IgD-negative memory B cell (primary cell): Measurements from ENCODE around the gene CD163. TPM values are rescaled to one million over a fixed set of nuclear protein-coding genes. Genes with fewer than 3 reads are reported as not detected.
"Not testable (repeated sequence)": the region's sequence is repeated elsewhere in the genome, so short reads cannot be mapped to it uniquely, and the experiment has no call there.

Source experiments
- H3K27ac Mint-ChIP-seq, 3 donors: one replicate each; pipeline ENCODE4 v1.8.0; 2020 to 2022; ENCODE audit warnings: mild to moderate bottlenecking in 3 of 3, mixed read lengths in 3 of 3, moderate library complexity in 1 of 3
- H3K27me3 Mint-ChIP-seq: one replicate; pipeline ENCODE4 v1.8.0; 2021; ENCODE audit warnings: mixed read lengths
- H3K36me3 Mint-ChIP-seq: one replicate; pipeline ENCODE4 v1.8.0; 2020; ENCODE audit warnings: mild to moderate bottlenecking, mixed read lengths
- H3K4me1 Mint-ChIP-seq, 3 donors: one replicate each; pipeline ENCODE4 v1.8.0; 2020 to 2022; ENCODE audit warnings: mixed read lengths in 3 of 3, mild to moderate bottlenecking in 1 of 3
- H3K4me3 Mint-ChIP-seq, 4 donors: one replicate each; pipeline ENCODE4 v1.8.0; 2020 to 2022; ENCODE audit warnings: mild to moderate bottlenecking in 4 of 4, mixed read lengths in 4 of 4, moderate library complexity in 3 of 4
- H3K9me3 Mint-ChIP-seq, 3 donors: one replicate each; pipeline ENCODE4 v1.8.0; 2020 to 2021; ENCODE audit warnings: mixed read lengths in 3 of 3, mild to moderate bottlenecking in 1 of 3
- polyA plus RNA-seq: library from polyadenylated mRNA; unstranded; fragments of 300-500 nt; fragmentation: Illumina TruSeq; gene quantifications from one replicate; pipeline ENCODE4 v1.2.3, GENCODE V29; 2021

The CD163 gene
- 0.24 TPM for polyA plus RNA-seq

GRCh38 chr12:7503686-7504415 is at the start of gene CD163:
CD163 (minus strand) TSS chr12:7503777; CDS start chr12:7503690, 87 bp downstream.
- Mint-ChIP-seq H3K27ac (no peak within 1 kb of the TSS), H3K36me3 (no peaks in the 10 kb centered on the region), H3K27me3 (peaks cover 6% of the 10 kb centered on the region)

GRCh38 chr12:7542813-7543212 is 39.2 kb upstream of the CD163 start:
- H3K4me1 Mint-ChIP-seq, result no peaks in the 10 kb centered on the region
- peaks cover 0 to 15% (median 3%) of the 10 kb centered on the region in 3 donors for H3K9me3 Mint-ChIP-seq
- no peak overlapping the region for H3K4me3 Mint-ChIP-seq
- H3K27me3 Mint-ChIP-seq, result peaks cover 4% of the 10 kb centered on the region
- no peaks in the 10 kb centered on the region for H3K36me3 Mint-ChIP-seq
- H3K27ac Mint-ChIP-seq, result no peak overlapping the region

More at GRCh38 chr12:7503686-7504415, at the start of gene CD163:
- H3K4me3 Mint-ChIP-seq, result no peak within 1 kb of the TSS
- peaks cover 0 to under 1% (median 0%) of the 10 kb centered on the region in 3 donors for H3K9me3 Mint-ChIP-seq
- no peaks in the 10 kb centered on the region for H3K4me1 Mint-ChIP-seq

GRCh38 chr12:7542046-7542445 is 38.5 kb upstream of the CD163 start:
- Mint-ChIP-seq H3K36me3 (peaks cover 2% of the 10 kb centered on the region), H3K27me3 (peaks cover 4% of the 10 kb centered on the region), H3K4me1 (no peaks in the 10 kb centered on the region), H3K9me3 (peaks cover 0 to 13% (median 3%) of the 10 kb centered on the region in 3 donors), H3K27ac (no peak overlapping the region), H3K4me3 (no peak overlapping the region)

GRCh38 chr12:7514416-7514815 is 10.8 kb upstream of the CD163 start:
- H3K27ac Mint-ChIP-seq, result peak overlapping the region in 1 of 3 donors; percentile 3
- no peaks in the 10 kb centered on the region for H3K27me3 Mint-ChIP-seq
- H3K4me3 Mint-ChIP-seq, result no peak overlapping the region
- no peaks in the 10 kb centered on the region for H3K9me3 Mint-ChIP-seq
- no peaks in the 10 kb centered on the region for H3K4me1 Mint-ChIP-seq
- H3K36me3 Mint-ChIP-seq, result no peaks in the 10 kb centered on the region

- H3K27me3 Mint-ChIP-seq, result peaks cover 2% of the 10 kb centered on the region
- H3K27ac Mint-ChIP-seq, result no peak overlapping the region
Observed at GRCh38 chr12:7512553-7512952, 9.0 kb upstream of the CD163 start.

GRCh38 chr12:7509793-7510470 is 6.4 kb upstream of the CD163 start:
- not testable (repeated sequence) for H3K4me3 Mint-ChIP-seq, H3K27ac Mint-ChIP-seq, H3K4me1 Mint-ChIP-seq, H3K9me3 Mint-ChIP-seq, H3K36me3 Mint-ChIP-seq, H3K27me3 Mint-ChIP-seq

More at GRCh38 chr12:7512553-7512952, 9.0 kb upstream of the CD163 start:
- no peaks in the 10 kb centered on the region for H3K4me1 Mint-ChIP-seq
- H3K4me3 Mint-ChIP-seq, result no peak overlapping the region
- H3K9me3 Mint-ChIP-seq, result peaks cover 0 to 2% (median 0%) of the 10 kb centered on the region in 3 donors
- H3K36me3 Mint-ChIP-seq, result no peaks in the 10 kb centered on the region

- Mint-ChIP-seq H3K27me3 (peaks cover 3% of the 10 kb centered on the region), H3K36me3 (no peaks in the 10 kb centered on the region), H3K4me1 (no peaks in the 10 kb centered on the region), H3K4me3 (no peak overlapping the region), H3K27ac (no peak overlapping the region), H3K9me3 (no peaks in the 10 kb centered on the region)
Observed at GRCh38 chr12:7502612-7503011, 965 bp downstream of the CD163 start.

GRCh38 chr12:7501031-7501588 is 2.5 kb downstream of the CD163 start:
- peaks cover under 1% of the 10 kb centered on the region for H3K36me3 Mint-ChIP-seq
- H3K9me3 Mint-ChIP-seq, result peaks cover 0 to 2% (median 0%) of the 10 kb centered on the region in 3 donors
- no peaks in the 10 kb centered on the region for H3K4me1 Mint-ChIP-seq
- peaks cover 3% of the 10 kb centered on the region for H3K27me3 Mint-ChIP-seq
- H3K4me3 Mint-ChIP-seq, result no peak overlapping the region
- H3K27ac Mint-ChIP-seq, result no peak overlapping the region

- no peak overlapping the region for H3K27ac Mint-ChIP-seq
- H3K36me3 Mint-ChIP-seq, result peaks cover 1% of the 10 kb centered on the region
- no peak overlapping the region for H3K4me3 Mint-ChIP-seq
- peaks cover 3 to 5% (median 4%) of the 10 kb centered on the region in 3 donors for H3K9me3 Mint-ChIP-seq
- H3K27me3 Mint-ChIP-seq, result peaks cover 3% of the 10 kb centered on the region
- no peaks in the 10 kb centered on the region for H3K4me1 Mint-ChIP-seq
Observed at GRCh38 chr12:7499636-7500035, 3.9 kb downstream of the CD163 start.

GRCh38 chr12:7498809-7499208 is 4.8 kb downstream of the CD163 start:
- H3K4me3 Mint-ChIP-seq, result no peak overlapping the region
- H3K36me3 Mint-ChIP-seq, result peaks cover 1% of the 10 kb centered on the region
- no peaks in the 10 kb centered on the region for H3K4me1 Mint-ChIP-seq
- peaks cover 3 to 5% (median 4%) of the 10 kb centered on the region in 3 donors for H3K9me3 Mint-ChIP-seq
- H3K27ac Mint-ChIP-seq, result no peak overlapping the region
- H3K27me3 Mint-ChIP-seq, result peaks cover 3% of the 10 kb centered on the region

- Mint-ChIP-seq H3K36me3 (peaks cover 1% of the 10 kb centered on the region), H3K27ac (no peak overlapping the region), H3K9me3 (peaks cover 3 to 5% (median 4%) of the 10 kb centered on the region in 3 donors), H3K27me3 (peaks cover 6% of the 10 kb centered on the region), H3K4me1 (no peaks in the 10 kb centered on the region), H3K4me3 (no peak overlapping the region)
Observed at GRCh38 chr12:7497661-7498060, 5.9 kb downstream of the CD163 start.

GRCh38 chr12:7496451-7496850 is 7.1 kb downstream of the CD163 start:
- peaks cover 2% of the 10 kb centered on the region for H3K27me3 Mint-ChIP-seq

GRCh38 chr12:7495136-7495535 is 8.4 kb downstream of the CD163 start:
- Mint-ChIP-seq H3K4me1 (no peaks in the 10 kb centered on the region), H3K4me3 (no peak overlapping the region), H3K27me3 (peaks cover 2% of the 10 kb centered on the region), H3K9me3 (peaks cover 3 to 5% (median 4%) of the 10 kb centered on the region in 3 donors), H3K27ac (no peak overlapping the region), H3K36me3 (peaks cover 1% of the 10 kb centered on the region)

More at GRCh38 chr12:7496451-7496850, 7.1 kb downstream of the CD163 start:
- Mint-ChIP-seq H3K4me1 (no peaks in the 10 kb centered on the region), H3K36me3 (peaks cover 1% of the 10 kb centered on the region), H3K9me3 (peaks cover 3 to 5% (median 4%) of the 10 kb centered on the region in 3 donors), H3K27ac (no peak overlapping the region), H3K4me3 (no peak overlapping the region)

GRCh38 chr12:7493006-7493405 is 10.6 kb downstream of the CD163 start:
- peaks cover 3 to 5% (median 4%) of the 10 kb centered on the region in 3 donors for H3K9me3 Mint-ChIP-seq
- peaks cover 1% of the 10 kb centered on the region for H3K36me3 Mint-ChIP-seq
- peaks cover 2% of the 10 kb centered on the region for H3K27me3 Mint-ChIP-seq

GRCh38 chr12:7486512-7486911 is 17.1 kb downstream of the CD163 start:
- Mint-ChIP-seq H3K27ac (no peak overlapping the region), H3K9me3 (no peaks in the 10 kb centered on the region), H3K4me1 (no peaks in the 10 kb centered on the region), H3K27me3 (peaks cover 9% of the 10 kb centered on the region), H3K4me3 (no peak overlapping the region), H3K36me3 (no peaks in the 10 kb centered on the region)

More at GRCh38 chr12:7493006-7493405, 10.6 kb downstream of the CD163 start:
- H3K4me3 Mint-ChIP-seq, result no peak overlapping the region
- H3K4me1 Mint-ChIP-seq, result no peaks in the 10 kb centered on the region
- no peak overlapping the region for H3K27ac Mint-ChIP-seq
